ENCODE results near the gene HTT. TPM values are rescaled to one million over a fixed set of nuclear protein-coding genes. Genes with fewer than 3 reads are reported as not detected.

Gene HTT
- total RNA-seq, 4 donors from 2014 or later = 37.5 to 119 (median 48.7) TPM

GRCh38 chr4:3174371-3175338, 100.2 kb downstream of the HTT start:
- no peak for DNase-seq
- intact Hi-C loops (cut with DNase I) = no loop called here
- H3K27ac ChIP-seq = no peak overlapping the region
- WGBS, 2 donors = 83 to 89% methylated on average over 12 of the region's 12 CpGs
- no peaks in the 10 kb centered on the region for H3K9me3 ChIP-seq
- H3K27me3 ChIP-seq = no peaks in the 10 kb centered on the region
- H3K4me3 ChIP-seq = no peak overlapping the region
- H3K4me1 ChIP-seq = no peaks in the 10 kb centered on the region
- peaks cover 5 to 98% (median 30%) of the 10 kb centered on the region in 3 donors for H3K36me3 ChIP-seq
- TF ChIP-seq, protein P1, sequence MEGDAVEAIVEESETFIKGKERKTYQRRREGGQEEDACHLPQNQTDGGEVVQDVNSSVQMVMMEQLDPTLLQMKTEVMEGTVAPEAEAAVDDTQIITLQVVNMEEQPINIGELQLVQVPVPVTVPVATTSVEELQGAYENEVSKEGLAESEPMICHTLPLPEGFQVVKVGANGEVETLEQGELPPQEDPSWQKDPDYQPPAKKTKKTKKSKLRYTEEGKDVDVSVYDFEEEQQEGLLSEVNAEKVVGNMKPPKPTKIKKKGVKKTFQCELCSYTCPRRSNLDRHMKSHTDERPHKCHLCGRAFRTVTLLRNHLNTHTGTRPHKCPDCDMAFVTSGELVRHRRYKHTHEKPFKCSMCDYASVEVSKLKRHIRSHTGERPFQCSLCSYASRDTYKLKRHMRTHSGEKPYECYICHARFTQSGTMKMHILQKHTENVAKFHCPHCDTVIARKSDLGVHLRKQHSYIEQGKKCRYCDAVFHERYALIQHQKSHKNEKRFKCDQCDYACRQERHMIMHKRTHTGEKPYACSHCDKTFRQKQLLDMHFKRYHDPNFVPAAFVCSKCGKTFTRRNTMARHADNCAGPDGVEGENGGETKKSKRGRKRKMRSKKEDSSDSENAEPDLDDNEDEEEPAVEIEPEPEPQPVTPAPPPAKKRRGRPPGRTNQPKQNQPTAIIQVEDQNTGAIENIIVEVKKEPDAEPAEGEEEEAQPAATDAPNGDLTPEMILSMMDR (IDR thresholded peaks at IDR 0.05) = no peak
- TF ChIP-seq POLR2A (IDR thresholded peaks at IDR 0.05) = no peak

DNA sequence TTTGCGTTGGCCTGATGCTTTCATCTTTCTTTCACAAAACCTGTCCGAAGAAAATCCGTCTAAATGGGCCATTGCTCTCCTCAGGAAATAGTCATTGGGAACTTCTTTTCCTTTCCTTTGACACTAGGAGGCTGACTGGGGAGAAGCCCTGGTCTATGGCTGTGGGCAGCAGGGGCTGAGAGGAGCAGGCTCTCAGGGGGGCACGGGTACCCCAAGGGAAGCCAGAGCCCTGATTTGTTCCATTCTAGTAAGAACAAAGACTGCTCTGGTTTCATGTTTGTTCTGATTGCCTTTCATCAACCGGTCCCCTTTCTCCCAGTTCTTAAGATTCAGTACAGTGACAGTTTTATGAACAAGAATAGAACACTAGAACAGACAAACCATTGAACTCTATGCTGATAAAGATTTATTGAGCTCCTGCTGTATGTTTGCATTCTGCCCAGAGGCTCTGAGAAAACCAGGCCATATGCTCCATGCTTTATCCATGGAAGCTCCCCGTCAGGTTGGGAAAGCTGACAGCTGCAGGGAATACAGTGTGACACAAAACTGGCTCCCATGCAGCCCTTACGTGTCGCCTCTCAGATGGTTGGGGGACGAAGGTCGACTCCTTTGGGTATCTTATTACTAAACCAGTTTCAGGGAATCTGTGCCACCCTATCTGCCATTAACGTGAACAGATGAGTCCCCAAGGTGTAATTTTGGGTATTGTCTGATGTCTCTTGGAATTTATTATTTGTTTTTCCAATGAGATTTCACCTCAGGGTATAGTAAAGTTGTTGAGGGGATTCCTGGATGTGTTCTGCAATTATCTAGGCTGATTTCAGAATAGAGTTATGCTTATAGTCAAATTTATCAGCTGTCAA, 102.1 kb downstream of the HTT start:
- no peak for DNase-seq
- H3K27ac ChIP-seq = no peak overlapping the region

DNA sequence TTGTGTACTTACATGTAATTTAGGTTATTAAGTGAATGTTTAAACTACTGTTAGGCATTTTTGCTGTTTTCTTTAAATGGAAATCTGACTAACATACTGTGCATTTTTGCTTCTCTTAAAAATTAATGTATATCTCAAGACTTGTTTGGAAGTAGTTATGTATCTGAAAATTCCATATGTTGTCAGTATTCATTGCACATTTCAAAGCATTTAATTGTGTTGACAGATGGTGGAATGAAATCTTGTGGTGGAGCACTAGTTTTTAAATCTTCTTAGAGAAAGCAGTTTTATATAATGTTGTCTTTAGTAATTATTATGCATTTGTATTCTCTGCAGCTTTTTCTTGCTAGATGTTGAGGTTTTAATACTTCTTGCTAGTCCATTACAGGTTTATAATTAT, 102.9 kb downstream of the HTT start:
- intact Hi-C loops (cut with DNase I) = no loop called here
- H3K36me3 ChIP-seq = peaks cover 3 to 100% (median 38%) of the 10 kb centered on the region in 3 donors

More for the DNA sequence above, 102.1 kb downstream of the HTT start:
- TF ChIP-seq, protein P1 (IDR thresholded peaks at IDR 0.05) = no peak
- no peak for TF ChIP-seq POLR2A (IDR thresholded peaks at IDR 0.05)
- 87 to 92% methylated on average over 6 to 11 of the region's 11 CpGs for WGBS, 2 donors
- intact Hi-C loops (cut with DNase I) = no loop called here
- Histone ChIP-seq H3K4me1 (no peaks in the 10 kb centered on the region), H3K27me3 (no peaks in the 10 kb centered on the region), H3K4me3 (no peak overlapping the region), H3K9me3 (no peaks in the 10 kb centered on the region), H3K36me3 (peaks cover 5 to 100% (median 34%) of the 10 kb centered on the region in 3 donors)

DNA sequence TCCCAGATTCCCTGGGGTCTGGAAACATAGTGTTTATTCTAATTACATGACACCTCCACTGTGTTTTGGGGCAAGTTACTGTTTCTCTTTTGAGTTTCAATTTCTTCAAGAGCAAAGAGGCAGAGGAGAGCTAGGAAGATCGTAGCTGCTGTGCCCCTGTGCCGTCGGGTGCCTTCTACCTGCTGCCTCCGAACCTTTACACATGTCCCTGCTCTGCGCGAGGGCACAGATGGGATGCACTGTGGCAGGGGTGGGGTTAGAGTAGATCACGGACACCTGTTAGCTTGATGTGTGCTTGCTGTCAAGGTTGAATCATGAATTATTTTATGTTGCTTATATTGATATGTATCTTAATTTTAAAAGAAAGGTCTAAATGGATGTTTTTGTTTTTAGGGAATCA, 103.4 kb downstream of the HTT start:
- H3K4me3 ChIP-seq = no peak overlapping the region
- H3K9me3 ChIP-seq = no peaks in the 10 kb centered on the region
- no peak overlapping the region for H3K27ac ChIP-seq
- peaks cover 4 to 100% (median 38%) of the 10 kb centered on the region in 3 donors for H3K36me3 ChIP-seq
- intact Hi-C loops (cut with DNase I) = no loop called here
- H3K4me1 ChIP-seq = no peaks in the 10 kb centered on the region
- TF ChIP-seq, protein P1 (IDR thresholded peaks at IDR 0.05) = no peak
- no peak for TF ChIP-seq POLR2A (IDR thresholded peaks at IDR 0.05)
- WGBS, 2 donors = 97 to 100% methylated on average over 7 of the region's 7 CpGs
- no peaks in the 10 kb centered on the region for H3K27me3 ChIP-seq
- DNase-seq = no peak

More for the DNA sequence above, 102.9 kb downstream of the HTT start:
- Histone ChIP-seq H3K27me3 (no peaks in the 10 kb centered on the region), H3K27ac (no peak overlapping the region), H3K4me1 (no peaks in the 10 kb centered on the region), H3K4me3 (no peak overlapping the region), H3K9me3 (no peaks in the 10 kb centered on the region)
- TF ChIP-seq, protein P1 (IDR thresholded peaks at IDR 0.05) = no peak
- TF ChIP-seq POLR2A (IDR thresholded peaks at IDR 0.05) = no peak
- DNase-seq = no peak

All from esophagus squamous epithelium (tissue), 5 donors.